AG04449 (cell line): ENCODE measurements around the gene CDIP1.

Experiments used
- CTCF ChIA-PET: fragments of 350-600 bp; formaldehyde crosslinking; extraction: SDS; loops from one replicate; lab custom pipeline; 2021; ENCODE audit warnings: antibody characterized with exemption; lab: Yijun Ruan, JAX
- POLR2A ChIA-PET: fragments of 400-600, 350-600 bp; formaldehyde crosslinking; extraction: SDS; loops from one replicate; lab custom pipeline; 2020; ENCODE audit warnings: antibody characterized with exemption, inconsistent platforms; lab: Yijun Ruan, JAX
- DNase-seq: peaks from one replicate; pipeline ENCODE4 v3.0.0-alpha.2; 2010; ENCODE audit warnings: low read depth, low spot score
- H3K4me3 ChIP-seq: 2 replicates; pipeline ENCODE4 v1.5.1; 2011; ENCODE audit warnings: low read depth, mild to moderate bottlenecking, control low read depth, low read length
- TF ChIP-seq, protein P1 (sequence below): IDR thresholded peaks from one replicate; pipeline ENCODE4 v1.5.1; 2011; ENCODE audit warnings: mild to moderate bottlenecking, moderate library complexity, low read length, control low read depth, inconsistent platforms; ENCODE audit not compliant: insufficient read depth; ENCODE audit errors: missing control alignments

Gene CDIP1

DNA sequence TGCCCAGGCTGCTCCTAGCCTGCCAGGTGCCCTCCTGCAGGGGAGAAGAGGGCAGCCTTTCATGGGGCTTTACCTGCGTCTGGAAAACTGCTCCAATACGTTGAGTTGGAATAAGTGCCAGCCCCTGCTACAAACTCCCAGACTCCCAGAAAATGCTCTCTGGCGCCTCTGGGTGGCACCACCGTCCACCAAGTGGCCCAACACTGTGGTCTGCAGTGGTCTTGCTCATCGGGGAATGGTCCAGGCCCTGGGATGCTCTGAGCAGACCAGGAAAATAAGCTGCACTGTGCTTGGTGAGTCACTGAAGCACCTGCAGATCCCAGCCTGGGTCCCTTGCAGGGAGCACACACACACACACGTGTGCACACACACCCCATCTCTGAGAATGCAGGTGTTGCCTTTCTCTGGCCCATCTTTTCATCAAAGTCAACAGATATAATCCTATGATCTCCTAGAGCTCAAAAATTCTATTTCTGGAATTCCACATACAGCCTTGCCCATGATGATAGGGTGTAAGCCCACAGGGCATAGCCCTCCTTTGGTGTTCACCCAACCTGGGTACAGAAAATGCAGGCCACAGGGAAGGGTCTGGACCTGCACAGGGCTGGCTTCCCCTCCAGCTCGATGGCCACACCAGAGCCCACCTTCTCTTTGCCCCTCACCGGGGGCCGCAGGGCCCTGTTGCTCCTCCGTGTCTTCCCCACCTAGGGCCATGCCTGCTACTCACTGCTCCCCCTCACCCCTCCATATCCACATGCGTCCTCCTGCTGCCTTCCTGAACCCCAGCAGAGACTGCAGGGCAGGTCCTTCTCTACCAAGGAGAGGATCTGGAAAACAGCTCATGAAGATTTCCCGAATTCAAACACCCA, 20.5 kb downstream of the CDIP1 start:
- no peak for DNase-seq
- H3K4me3 ChIP-seq, result no peak overlapping the region
- TF ChIP-seq, protein P1, sequence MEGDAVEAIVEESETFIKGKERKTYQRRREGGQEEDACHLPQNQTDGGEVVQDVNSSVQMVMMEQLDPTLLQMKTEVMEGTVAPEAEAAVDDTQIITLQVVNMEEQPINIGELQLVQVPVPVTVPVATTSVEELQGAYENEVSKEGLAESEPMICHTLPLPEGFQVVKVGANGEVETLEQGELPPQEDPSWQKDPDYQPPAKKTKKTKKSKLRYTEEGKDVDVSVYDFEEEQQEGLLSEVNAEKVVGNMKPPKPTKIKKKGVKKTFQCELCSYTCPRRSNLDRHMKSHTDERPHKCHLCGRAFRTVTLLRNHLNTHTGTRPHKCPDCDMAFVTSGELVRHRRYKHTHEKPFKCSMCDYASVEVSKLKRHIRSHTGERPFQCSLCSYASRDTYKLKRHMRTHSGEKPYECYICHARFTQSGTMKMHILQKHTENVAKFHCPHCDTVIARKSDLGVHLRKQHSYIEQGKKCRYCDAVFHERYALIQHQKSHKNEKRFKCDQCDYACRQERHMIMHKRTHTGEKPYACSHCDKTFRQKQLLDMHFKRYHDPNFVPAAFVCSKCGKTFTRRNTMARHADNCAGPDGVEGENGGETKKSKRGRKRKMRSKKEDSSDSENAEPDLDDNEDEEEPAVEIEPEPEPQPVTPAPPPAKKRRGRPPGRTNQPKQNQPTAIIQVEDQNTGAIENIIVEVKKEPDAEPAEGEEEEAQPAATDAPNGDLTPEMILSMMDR, result peak; percentile 59
- CTCF ChIA-PET, result interaction anchor here (0.5 to 3.9 kb wide), 13 partner anchors 10 to 438 kb away, joined by 3 to 51 read pairs (median 4); no protein-coding TSS in a partner anchor
- POLR2A ChIA-PET, result no interaction called here

DNA sequence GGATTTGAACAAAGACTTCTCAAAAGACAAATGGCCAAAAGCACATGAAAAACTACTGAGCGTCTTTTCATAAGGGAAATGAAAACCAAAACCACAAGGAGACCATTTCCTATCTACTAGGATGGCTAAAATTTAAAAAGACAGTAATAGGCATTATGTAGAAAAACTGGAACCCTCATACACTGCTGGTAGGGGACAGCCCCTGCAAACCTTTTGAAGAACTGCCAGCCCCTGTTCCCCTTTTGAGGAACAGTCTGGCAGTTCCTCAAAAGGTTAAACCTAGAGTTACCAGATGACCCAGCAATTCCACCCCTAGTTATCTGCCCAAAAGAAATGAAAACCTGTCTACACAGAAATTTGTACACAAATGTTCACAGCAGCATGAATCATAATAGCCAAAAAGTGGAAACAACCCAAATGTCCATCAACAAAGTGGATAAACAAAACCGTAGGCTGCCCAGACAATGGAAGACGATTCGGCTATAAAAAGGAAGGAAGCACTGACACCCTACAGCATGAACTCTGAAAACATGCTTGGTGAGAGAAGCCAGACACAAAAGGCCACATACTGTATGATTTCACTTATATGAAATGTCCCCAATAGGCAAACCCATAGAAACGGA, 22.9 kb downstream of the CDIP1 start:
- DNase-seq, result no peak
- POLR2A ChIA-PET, result no interaction called here
- TF ChIP-seq, protein P1, result no peak
- CTCF ChIA-PET, result interaction anchor here (1.2 to 12.7 kb wide), 8 partner anchors 9 to 70 kb away, joined by 3 to 267 read pairs (median 6); no protein-coding TSS in a partner anchor
- no peak overlapping the region for H3K4me3 ChIP-seq

DNA sequence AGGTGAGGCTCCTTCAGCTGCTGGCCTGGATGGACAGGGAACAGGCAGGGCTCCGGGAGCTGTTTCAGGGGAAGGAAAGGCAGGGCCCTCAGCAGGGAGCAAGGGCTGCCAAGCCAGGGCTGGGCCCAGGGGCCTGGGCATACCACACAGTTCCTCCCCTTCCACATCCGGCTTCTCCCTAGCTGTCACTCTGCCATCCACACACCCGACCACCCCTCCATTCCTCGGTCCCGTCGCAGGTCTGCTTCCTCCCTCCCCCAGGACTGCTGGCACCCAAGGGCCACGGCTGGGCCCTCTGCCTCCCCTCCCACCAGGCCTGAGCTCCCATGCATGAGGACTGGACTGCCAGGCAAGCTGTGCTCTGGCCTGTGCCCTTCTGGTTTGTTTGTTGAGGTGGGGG, 24.0 kb downstream of the CDIP1 start:
- ChIA-PET CTCF (interaction anchor here (1.0 to 12.7 kb wide), 7 partner anchors 8 to 71 kb away, joined by 3 to 267 read pairs (median 6); no protein-coding TSS in a partner anchor), POLR2A (no interaction called here)
- no peak for DNase-seq
- TF ChIP-seq, protein P1, result no peak
- no peak overlapping the region for H3K4me3 ChIP-seq

DNA sequence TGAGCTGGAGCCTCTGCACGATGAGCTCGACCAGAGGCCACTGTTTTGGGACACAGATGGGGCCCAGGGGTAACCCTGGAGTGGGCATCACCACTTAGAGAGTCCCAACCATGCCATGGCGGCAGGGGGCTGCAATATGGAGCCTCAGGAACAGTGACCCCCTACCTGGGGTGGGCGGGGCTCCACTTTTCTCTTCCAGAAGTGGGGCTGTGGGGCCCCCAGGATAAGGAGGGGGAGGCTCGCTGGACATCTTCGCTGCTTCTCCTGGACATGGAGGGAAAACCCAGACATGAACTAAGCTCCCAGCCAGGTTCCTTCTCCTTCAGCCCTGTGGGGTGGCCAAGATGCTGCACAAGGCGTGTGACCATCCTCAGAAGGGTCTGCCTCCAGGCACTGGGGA, 24.7 kb downstream of the CDIP1 start:
- no peak overlapping the region for H3K4me3 ChIP-seq
- ChIA-PET CTCF (interaction anchor here (1.4 to 12.7 kb wide), 4 partner anchors 9 to 72 kb away, joined by 6 to 267 read pairs (median 17); no protein-coding TSS in a partner anchor), POLR2A (no interaction called here)
- TF ChIP-seq, protein P1, result no peak
- DNase-seq, result no peak

DNA sequence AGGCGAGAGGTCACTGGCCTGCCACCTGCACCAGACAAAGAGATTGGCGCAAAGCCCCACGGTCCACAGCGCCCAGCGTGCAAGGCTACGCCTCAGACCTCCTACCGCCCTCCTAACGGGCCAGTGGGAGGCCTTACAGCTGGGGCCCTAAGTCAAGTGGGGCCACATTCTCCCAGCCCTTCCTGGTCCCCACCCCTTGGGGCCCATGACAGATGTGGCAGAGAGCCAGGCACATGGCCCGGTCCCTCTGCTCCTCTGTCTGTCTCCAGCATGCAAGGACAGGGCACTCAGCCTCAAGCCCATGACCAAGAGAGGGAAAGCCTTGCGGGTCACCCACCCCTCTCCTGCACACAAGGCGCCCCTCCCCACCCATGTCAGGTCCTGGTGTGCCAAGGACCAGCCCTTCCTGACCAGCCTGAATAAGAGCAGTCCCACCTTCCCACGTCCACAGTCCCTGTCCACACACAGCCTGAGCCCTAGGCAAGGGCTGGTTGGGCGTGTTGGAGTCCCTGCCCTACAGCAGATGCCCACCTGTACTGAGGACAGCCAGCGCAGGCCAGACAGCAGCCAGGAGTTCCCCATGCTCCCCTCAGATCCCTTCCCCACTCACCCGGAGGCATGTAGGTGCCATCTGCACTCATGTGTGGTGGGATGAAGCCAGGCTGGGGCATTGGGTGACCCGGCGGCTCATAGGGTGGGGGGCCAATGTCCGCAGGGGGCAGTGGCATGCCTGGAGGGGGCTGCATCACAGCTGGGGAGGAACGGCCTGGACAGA, 25.3 kb downstream of the CDIP1 start:
- TF ChIP-seq, protein P1, result no peak
- ChIA-PET CTCF (interaction anchor here (1.4 to 12.7 kb wide), 3 partner anchors 8 to 73 kb away, joined by 12 to 267 read pairs (median 22); no protein-coding TSS in a partner anchor), POLR2A (no interaction called here)
- DNase-seq, result no peak
- no peak overlapping the region for H3K4me3 ChIP-seq
